Mesendoderm (in vitro differentiated cells): ENCODE data around the gene STAU1.

ENCODE experiments used
- DNase-seq: peaks from one replicate; pipeline ENCODE4 v3.0.0; 2013
- H2AK5ac ChIP-seq: 2 replicates; pipeline ENCODE4 v1.6.1; 2013; ENCODE audit warnings: low read length, inconsistent platforms
- H2BK120ac ChIP-seq: 2 replicates; pipeline ENCODE4 v1.6.1; 2013; ENCODE audit warnings: low read depth, mild to moderate bottlenecking, low read length, moderate library complexity, mixed read lengths
- H2BK15ac ChIP-seq: replicated peaks from 2 replicates; pipeline ENCODE4 v1.6.1; 2013; ENCODE audit warnings: low read depth, mild to moderate bottlenecking, moderate library complexity
- H2BK5ac ChIP-seq: 2 replicates; pipeline ENCODE4 v1.6.1; 2013; ENCODE audit warnings: low read length, inconsistent platforms
- H3K18ac ChIP-seq: 2 replicates; pipeline ENCODE4 v1.6.1; 2013; ENCODE audit warnings: mild to moderate bottlenecking, low read length, mixed read lengths
- H3K23ac ChIP-seq: one replicate; pipeline ENCODE4 v1.6.1; 2013; ENCODE audit warnings: low read length
- H3K27ac ChIP-seq: 2 replicates; pipeline ENCODE4 v1.5.1; 2013; ENCODE audit warnings: low read depth, mild to moderate bottlenecking, inconsistent platforms, low read length, moderate library complexity
- H3K27me3 ChIP-seq: 2 replicates; pipeline ENCODE4 v1.6.1; 2013; ENCODE audit warnings: low read length, control low read depth, mild to moderate bottlenecking, inconsistent platforms; ENCODE audit not compliant: insufficient read depth, poor library complexity
- H3K36me3 ChIP-seq: 2 replicates; pipeline ENCODE4 v1.6.1; 2013; ENCODE audit warnings: low read length, inconsistent platforms; ENCODE audit not compliant: control insufficient read depth, insufficient read depth
- H3K4ac ChIP-seq: one replicate; pipeline ENCODE4 v1.6.1; 2013; ENCODE audit warnings: low read depth, mild to moderate bottlenecking, low read length, moderate library complexity
- H3K4me1 ChIP-seq: 2 replicates; pipeline ENCODE4 v1.6.1; 2013; ENCODE audit warnings: low read depth, low read length, inconsistent platforms; ENCODE audit not compliant: control insufficient read depth
- H3K4me2 ChIP-seq: 2 replicates; pipeline ENCODE4 v1.6.1; 2013; ENCODE audit warnings: low read length
- H3K4me3 ChIP-seq: 2 replicates; pipeline ENCODE4 v1.5.1; 2013; ENCODE audit warnings: mild to moderate bottlenecking, low read length
- H3K56ac ChIP-seq: one replicate; pipeline ENCODE4 v1.6.1; 2013; ENCODE audit warnings: low read length
- H3K79me1 ChIP-seq: 2 replicates; pipeline ENCODE4 v1.6.1; 2013; ENCODE audit warnings: low read length, inconsistent platforms
- H3K79me2 ChIP-seq: 2 replicates; pipeline ENCODE4 v1.6.1; 2013; ENCODE audit warnings: mild to moderate bottlenecking, low read length; ENCODE audit not compliant: control insufficient read depth, insufficient read depth
- H3K9ac ChIP-seq: 2 replicates; pipeline ENCODE4 v1.6.1; 2013; ENCODE audit warnings: low read length, inconsistent platforms
- H4K5ac ChIP-seq: one replicate; pipeline ENCODE4 v1.6.1; 2013; ENCODE audit warnings: low read length
- H4K8ac ChIP-seq: one replicate; pipeline ENCODE4 v1.6.1; 2013; ENCODE audit warnings: low read depth, mild to moderate bottlenecking, control low read depth, low read length, moderate library complexity
- WGBS: extraction: QIAGEN DNeasy Blood & Tissue Kit; methylation state at CpG from one replicate; pipeline ENCODE4 v1.1.7; 2013; ENCODE audit warnings: low lambda C conversion rate, missing lambda C conversion rate; ENCODE audit not compliant: insufficient coverage; ENCODE audit errors: extremely low coverage; 5-methylcytosine and 5-hydroxymethylcytosine counted together

The STAU1 gene

DNA sequence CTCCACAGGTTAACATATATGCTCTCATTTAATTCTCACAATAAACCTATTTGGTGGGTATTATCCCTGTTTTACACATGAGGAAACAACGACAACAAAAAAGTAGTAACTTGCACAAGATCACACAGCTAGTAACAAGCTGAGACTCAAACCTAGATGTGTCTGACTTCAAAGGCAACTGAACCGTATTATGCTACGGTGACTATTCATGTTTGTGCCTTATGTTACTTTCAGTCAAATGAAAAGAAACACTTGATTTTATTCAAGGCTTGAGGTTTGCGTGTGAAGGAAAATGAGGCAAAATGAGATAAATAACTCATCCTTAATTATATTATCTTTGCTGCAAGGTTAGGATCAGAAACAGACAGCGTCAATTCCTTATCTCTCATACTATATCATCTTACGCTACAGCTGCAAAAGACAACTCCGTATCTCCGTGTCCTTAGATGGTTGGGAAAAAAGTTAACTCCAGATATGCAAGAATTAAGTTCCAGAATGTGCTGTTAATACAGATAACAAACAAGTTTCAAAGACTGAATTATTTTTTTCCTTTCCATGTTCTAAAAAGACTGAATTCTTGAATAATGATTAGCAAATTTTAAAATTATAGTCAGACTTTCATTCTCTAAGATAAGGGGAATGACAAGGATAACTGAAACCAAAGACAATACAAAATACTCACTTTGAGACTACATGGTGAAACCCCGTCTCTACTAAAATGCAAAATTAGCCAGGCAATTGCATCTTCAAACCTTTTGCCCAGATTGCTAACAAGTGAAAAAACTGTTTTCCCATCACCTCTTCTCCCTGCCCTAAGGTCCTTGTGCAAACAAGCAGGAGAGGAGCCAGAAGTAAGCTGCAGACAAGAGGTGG is 27.8 kb downstream of the STAU1 start:
- Histone ChIP-seq H2BK120ac (no peak overlapping the region), H3K4me2 (no peak overlapping the region), H4K5ac (no peak overlapping the region), H3K27me3 (no peaks in the 10 kb centered on the region), H3K23ac (no peak overlapping the region), H3K79me1 (peaks cover 22% of the 10 kb centered on the region), H3K79me2 (peaks cover 20% of the 10 kb centered on the region), H3K4me1 (no peaks in the 10 kb centered on the region), H2BK15ac (no peak overlapping the region), H3K56ac (no peak overlapping the region), H2AK5ac (no peak overlapping the region), H3K4ac (no peak overlapping the region), H3K4me3 (no peak overlapping the region), H3K18ac (no peak overlapping the region), H3K36me3 (no peaks in the 10 kb centered on the region), H3K9ac (no peak overlapping the region), H3K27ac (no peak overlapping the region), H4K8ac (no peak overlapping the region), H2BK5ac (no peak overlapping the region)
- DNase-seq = no peak
- no CpG with 5 or more reads among the region's 9 CpGs for WGBS

DNA sequence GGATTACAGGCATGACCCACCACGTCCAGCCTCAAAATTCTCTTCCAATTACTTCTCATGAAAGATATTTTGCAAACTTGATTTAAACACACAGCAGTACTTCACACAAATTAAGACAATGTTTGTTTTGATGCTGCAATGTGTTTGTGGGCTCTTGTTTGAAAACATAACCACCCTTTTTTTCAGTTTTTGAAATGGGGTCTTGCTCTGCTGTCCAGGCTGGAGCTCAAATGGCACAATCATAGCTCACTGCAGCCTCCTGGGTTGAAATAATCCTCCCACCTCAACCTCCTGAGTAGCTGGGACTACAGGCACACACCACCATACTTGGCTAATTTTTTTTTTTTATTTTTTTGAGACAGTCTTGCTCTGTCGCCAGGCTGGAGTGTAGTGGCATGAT is 31.0 kb downstream of the STAU1 start:
- H3K79me2 ChIP-seq = peaks cover 17% of the 10 kb centered on the region
- no peak overlapping the region for H3K4ac ChIP-seq
- no peak overlapping the region for H3K27ac ChIP-seq
- WGBS = no CpG with 5 or more reads among the region's 2 CpGs
- peaks cover 22% of the 10 kb centered on the region for H3K79me1 ChIP-seq
- no peak overlapping the region for H3K4me3 ChIP-seq
- H3K56ac ChIP-seq = no peak overlapping the region
- H4K8ac ChIP-seq = no peak overlapping the region
- DNase-seq = no peak
- no peaks in the 10 kb centered on the region for H3K27me3 ChIP-seq
- H3K36me3 ChIP-seq = no peaks in the 10 kb centered on the region
- no peak overlapping the region for H2AK5ac ChIP-seq
- H3K9ac ChIP-seq = no peak overlapping the region
- H4K5ac ChIP-seq = no peak overlapping the region
- no peak overlapping the region for H3K18ac ChIP-seq
- H3K4me2 ChIP-seq = no peak overlapping the region
- no peak overlapping the region for H2BK5ac ChIP-seq
- no peaks in the 10 kb centered on the region for H3K4me1 ChIP-seq
- no peak overlapping the region for H2BK120ac ChIP-seq
- no peak overlapping the region for H2BK15ac ChIP-seq
- no peak overlapping the region for H3K23ac ChIP-seq

DNA sequence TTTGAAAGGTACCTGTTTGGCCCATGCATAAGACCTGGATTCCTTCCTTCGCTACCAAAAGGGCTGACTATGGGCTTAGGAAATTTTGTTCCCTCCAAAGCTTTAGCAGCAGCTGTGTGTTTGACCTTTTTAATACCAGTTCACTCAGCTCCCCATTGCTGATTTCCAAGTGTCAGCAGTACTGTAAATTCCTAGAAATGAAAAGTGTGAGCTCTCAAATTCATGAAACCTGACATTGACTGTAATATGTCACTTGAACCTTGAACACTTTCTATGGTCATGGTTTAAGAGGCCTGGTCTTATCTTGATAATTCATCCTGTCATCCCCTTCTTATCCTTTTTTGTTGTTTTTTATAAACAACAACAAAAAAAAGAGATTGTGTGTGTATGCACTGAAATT is 31.7 kb downstream of the STAU1 start:
- Histone ChIP-seq H2BK15ac (no peak overlapping the region), H3K18ac (no peak overlapping the region), H3K79me2 (peaks cover 13% of the 10 kb centered on the region), H3K36me3 (no peaks in the 10 kb centered on the region), H3K4me2 (no peak overlapping the region), H2AK5ac (no peak overlapping the region), H3K4me3 (no peak overlapping the region), H3K27ac (no peak overlapping the region), H3K27me3 (no peaks in the 10 kb centered on the region), H3K79me1 (peaks cover 19% of the 10 kb centered on the region), H3K4ac (no peak overlapping the region), H4K5ac (no peak overlapping the region), H2BK120ac (no peak overlapping the region), H4K8ac (no peak overlapping the region), H3K4me1 (no peaks in the 10 kb centered on the region), H2BK5ac (no peak overlapping the region), H3K9ac (no peak overlapping the region), H3K23ac (no peak overlapping the region), H3K56ac (no peak overlapping the region)
- no CpG with 5 or more reads among the region's 1 CpG for WGBS
- DNase-seq = no peak

DNA sequence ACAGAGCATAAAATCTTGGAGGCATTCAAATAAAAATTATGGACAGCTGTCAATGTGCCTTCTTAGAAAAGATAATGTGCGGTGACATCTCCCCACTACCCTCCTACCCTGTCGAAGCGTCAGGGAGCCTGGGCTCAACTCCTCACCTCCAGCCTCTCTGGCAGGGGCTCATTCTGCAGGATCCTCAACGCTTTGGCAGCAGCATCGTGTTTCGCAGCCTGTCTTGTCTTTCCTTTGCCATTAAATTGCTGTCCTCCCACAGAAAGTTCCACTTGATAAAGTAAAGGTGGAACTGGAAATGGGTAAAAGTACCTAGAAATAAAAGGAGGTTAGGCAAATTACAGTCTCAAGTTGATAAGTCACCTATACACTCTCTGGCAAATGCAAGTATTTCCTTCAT is 36.7 kb downstream of the STAU1 start:
- Histone ChIP-seq H2AK5ac (no peak overlapping the region), H3K27ac (no peak overlapping the region), H3K56ac (no peak overlapping the region), H3K79me2 (peaks cover 4% of the 10 kb centered on the region), H3K4me1 (no peaks in the 10 kb centered on the region), H4K5ac (no peak overlapping the region), H3K23ac (no peak overlapping the region), H3K4me3 (no peak overlapping the region), H2BK120ac (no peak overlapping the region), H3K36me3 (peaks cover 2% of the 10 kb centered on the region), H3K18ac (no peak overlapping the region), H2BK15ac (no peak overlapping the region), H3K4me2 (no peak overlapping the region), H3K79me1 (peaks cover 13% of the 10 kb centered on the region), H3K4ac (no peak overlapping the region), H2BK5ac (no peak overlapping the region), H3K27me3 (no peaks in the 10 kb centered on the region), H3K9ac (no peak overlapping the region), H4K8ac (no peak overlapping the region)
- no CpG with 5 or more reads among the region's 6 CpGs for WGBS
- no peak for DNase-seq

DNA sequence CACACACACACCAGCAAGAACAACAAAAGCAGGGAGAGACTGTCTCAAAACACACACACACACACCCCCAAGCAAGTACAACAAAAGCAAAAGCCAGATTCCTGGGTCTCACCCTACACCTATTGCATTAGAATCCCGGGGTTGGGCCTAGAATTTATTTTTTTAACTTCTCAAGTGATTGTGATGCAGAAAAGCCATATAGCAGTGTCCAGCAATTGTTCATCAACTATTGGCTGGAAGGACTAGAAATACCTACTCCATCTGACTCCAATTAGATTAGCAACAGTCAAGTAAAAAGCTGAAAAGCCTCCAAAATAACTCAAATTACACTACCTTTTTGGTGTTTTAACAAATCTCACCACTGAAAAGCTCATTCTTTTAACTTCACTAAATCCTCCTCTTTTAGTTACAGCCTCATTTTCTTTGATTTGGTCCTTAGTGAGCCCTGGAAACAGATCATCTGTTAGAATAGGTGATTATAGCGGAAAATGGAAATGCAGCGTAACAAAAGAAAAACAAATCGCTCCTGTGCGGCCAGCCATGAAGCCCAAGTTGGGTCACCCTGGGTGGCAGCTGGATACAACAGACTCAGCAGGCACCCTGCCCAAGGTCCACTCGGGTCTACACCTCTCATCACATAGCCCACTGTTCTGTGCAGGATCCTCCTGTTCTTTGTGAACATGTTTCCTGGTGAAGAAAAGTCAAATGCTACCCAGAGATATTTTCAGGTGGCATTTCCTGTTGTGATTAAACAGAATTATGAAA is 38.7 kb downstream of the STAU1 start:
- H3K79me1 ChIP-seq = peaks cover 6% of the 10 kb centered on the region
- H4K8ac ChIP-seq = no peak overlapping the region
- H3K4me2 ChIP-seq = no peak overlapping the region
- H3K23ac ChIP-seq = no peak overlapping the region
- WGBS = no CpG with 5 or more reads among the region's 6 CpGs
- H3K79me2 ChIP-seq = no peaks in the 10 kb centered on the region
- H4K5ac ChIP-seq = no peak overlapping the region
- peaks cover 2% of the 10 kb centered on the region for H3K36me3 ChIP-seq
- no peak overlapping the region for H2BK15ac ChIP-seq
- no peak overlapping the region for H3K4me3 ChIP-seq
- H3K18ac ChIP-seq = no peak overlapping the region
- H3K9ac ChIP-seq = no peak overlapping the region
- no peak overlapping the region for H2BK5ac ChIP-seq
- H3K56ac ChIP-seq = no peak overlapping the region
- H3K4ac ChIP-seq = no peak overlapping the region
- H2BK120ac ChIP-seq = no peak overlapping the region
- no peaks in the 10 kb centered on the region for H3K27me3 ChIP-seq
- no peak for DNase-seq
- no peaks in the 10 kb centered on the region for H3K4me1 ChIP-seq
- H3K27ac ChIP-seq = no peak overlapping the region
- no peak overlapping the region for H2AK5ac ChIP-seq
